Measurements from ENCODE around the gene OR6B3.

The OR6B3 gene

DNA sequence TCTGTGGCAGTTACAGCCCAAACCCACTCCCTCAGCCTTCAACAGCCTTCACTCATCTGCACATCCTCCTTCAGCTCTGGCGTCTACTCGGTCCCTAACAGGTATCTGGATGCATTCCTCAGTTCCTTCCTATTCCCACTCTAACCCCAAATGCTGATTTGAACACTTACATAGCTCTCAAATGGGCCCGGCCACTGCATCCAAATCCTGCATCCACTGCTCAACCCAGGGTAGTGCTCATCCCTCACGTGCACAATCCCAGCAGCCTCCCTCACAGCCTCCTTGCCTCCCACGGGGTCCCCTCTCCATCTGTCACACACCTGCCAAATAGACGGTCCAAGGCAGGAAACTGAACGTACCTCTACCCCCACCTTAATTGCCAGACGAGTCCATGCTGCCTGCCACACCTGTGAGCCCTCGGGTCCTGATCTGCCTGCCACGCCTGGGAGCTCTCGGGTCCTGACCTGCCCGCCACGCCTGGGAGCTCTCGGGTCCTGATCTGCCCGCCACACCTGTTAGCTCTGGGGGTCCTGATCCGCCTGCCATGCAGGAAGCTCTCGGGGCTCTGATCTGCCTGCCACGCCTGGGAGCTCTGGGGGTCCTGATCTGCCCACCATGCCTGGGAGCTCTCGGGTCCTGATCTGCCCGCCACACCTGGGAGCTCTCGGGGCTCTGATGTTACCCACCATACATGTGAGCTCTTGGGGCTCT lies 9.9 kb downstream of the OR6B3 start:
- no peak for DNase-seq

GRCh38 chr2:240042740-240043139 lies 10.6 kb downstream of the OR6B3 start:
- no peak for DNase-seq

GRCh38 chr2:240041363-240041762 lies 12.0 kb downstream of the OR6B3 start:
- no peak for DNase-seq

DNA sequence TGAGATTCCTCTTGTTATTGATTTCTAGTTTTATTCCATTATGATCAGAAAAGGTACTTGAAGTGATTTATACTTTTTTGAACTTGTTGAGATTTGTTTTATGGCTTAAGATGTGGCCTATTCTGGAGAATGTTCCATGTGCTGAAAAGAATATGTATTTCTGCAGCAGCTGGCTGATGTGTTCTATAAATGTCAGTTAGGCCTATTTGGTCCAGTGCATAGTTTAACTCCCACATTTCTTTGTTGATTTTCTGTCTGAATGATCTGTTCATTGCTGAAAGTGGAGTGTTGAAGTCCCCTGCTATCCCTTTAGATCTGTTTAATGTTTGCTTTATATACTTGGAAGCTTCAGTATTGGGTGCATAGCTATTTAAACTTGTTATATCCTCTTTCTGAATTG lies 16.0 kb downstream of the OR6B3 start:
- no peak for DNase-seq

DNA sequence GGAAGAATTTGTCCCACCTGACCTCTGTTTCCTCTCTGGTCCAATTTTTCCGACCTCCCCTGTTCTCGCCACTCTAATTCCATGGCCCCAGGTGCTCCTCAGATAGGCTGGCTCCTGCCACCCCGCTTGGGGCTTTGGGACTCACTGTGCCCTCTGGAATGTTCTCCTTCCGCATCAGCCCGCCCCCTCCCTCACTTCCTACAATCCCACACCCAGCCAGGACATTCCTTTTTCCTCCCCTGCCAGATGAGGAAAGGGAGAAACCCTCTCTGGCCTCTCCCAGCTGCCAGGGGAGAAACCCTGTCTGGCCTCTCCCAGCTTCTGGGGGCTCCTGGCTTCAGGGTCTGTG lies 20.0 kb downstream of the OR6B3 start:
- DNase-seq: no peak

- DNase-seq: no peak
These were observed 20.7 kb downstream of the OR6B3 start for GRCh38 chr2:240032406-240033329.

DNA sequence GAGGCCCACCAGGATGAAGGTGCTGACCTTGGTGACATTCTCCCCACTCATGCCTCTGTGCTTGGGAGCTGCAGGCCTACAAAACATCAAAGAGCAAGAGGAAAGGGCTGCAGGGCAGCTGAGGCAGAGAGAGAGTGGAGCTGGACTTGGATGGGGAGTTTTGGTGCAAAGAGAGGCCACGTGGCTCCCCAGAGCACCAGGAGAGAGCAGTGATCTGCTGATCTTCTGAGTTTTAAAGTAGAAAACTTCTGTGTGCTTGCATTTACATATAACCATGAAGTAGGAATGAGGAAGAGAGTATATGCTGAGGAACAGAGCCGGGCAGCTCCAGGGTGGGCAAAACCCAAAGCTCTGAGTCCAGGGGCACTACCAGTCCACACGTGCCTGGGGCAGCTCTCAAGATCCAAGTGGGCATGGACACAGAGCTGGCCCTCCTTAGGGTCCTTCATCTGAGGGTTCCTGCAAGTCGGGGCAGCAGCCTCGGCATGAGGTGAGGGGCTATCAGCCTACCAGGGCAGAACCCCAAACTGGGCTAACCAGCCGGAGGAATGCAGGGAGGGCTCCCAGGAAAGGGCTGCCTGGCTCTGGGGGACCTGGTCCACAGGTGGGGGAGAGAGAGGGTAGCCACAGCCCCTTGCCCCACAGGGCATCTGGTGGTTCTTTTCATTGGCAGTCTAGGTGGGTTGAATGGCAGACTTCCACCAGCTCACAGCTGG lies 22.8 kb downstream of the OR6B3 start, which contains the start of gene OR6B2:
OR6B2 (minus strand) TSS at position 51 of the 716 bp plus-strand sequence; CDS start at position 51, 0 bp downstream.
- no peak for DNase-seq

DNA sequence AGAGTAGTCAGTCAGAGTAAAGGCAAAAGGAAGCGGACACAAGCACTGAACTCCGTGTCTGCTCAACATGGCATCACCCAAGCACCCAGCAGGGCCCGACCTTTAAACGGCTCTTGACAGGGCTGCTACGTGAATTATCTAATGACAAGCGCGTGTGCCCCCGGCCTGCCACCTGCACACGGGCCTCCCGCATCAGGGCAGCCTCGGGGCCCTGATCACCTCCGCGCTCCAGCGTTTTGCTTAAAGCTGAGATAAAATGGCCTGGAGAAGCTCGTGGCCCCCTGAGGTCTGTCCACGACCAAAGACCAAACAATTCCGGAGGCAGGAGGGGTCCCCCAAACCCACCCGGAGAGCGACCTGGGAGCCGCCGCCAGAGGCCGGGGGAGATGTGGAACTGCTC lies 28.6 kb downstream of the OR6B3 start:
- no peak for DNase-seq

DNA sequence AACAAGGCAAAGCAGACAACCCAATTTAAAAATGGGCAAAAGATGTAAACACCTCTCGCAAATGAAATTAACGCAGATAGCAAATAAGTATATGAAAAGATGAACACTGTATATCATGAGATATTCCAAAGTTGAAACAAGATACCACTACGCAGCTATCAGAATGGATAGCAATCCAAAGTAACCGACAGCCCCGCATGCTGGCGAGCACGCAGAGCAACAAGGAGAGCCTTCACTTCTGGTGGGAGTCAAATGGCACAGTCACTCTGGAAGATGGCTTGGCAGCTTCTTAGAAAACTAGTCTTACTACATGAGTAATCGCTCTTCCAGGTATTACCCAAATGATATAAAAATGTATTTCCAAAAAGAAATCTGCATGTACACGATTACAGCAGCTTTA lies 29.5 kb downstream of the OR6B3 start:
- DNase-seq: no peak

- peak; percentile 10 for DNase-seq
These were observed 31.7 kb downstream of the OR6B3 start for GRCh38 chr2:240021488-240022104.

DNA sequence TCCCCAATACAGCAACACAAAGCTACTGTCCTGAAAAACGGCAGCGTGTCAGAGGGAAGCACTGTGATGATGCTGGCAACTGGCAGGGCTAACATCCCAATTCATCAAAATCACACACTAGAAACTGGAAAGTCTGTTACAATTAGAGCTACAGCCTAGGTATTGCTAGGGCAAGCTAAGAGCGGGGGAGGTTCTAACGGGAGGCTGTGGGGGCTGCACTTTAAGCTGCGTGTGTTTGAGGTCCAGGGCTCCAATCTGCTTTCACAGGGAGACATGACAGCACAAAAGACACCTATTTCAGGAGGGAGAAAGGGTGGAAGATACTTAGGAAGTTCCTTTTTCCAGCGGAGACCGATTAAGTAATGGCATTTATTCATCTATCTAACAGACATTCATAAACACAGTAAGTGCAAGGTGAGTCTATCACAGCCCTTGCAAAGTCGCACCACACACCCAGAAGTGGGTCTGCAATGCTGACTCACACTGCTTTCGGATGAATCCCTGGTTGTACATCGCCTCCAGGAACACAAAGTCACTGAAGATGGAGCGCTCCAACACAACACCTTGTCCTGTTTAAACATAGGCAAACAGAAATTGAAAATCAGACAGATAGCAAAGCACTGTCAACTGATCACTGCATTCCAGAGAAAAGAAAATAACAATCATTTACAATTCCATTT lies 35.1 kb downstream of the OR6B3 start:
- DNase-seq: no peak

DNA sequence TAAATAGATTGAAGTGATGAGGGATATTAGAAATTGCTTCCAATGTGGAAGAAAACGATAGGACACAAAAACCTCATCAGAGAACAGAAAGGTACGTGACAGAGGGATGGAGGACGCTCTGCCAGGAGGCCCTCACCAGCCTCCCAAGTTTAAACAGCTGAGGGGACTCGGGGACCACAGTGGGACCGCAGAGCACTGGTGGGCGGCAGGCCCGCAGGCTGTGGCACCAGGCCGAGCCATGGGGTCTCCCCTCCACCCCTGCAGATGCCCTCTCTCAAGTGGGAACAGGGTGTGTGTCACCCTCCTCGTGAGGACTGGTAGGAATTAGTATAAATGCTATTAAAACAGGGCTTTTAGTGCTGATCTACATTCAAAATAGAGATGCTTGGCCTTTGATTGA lies 39.0 kb downstream of the OR6B3 start:
- DNase-seq: no peak

DNA sequence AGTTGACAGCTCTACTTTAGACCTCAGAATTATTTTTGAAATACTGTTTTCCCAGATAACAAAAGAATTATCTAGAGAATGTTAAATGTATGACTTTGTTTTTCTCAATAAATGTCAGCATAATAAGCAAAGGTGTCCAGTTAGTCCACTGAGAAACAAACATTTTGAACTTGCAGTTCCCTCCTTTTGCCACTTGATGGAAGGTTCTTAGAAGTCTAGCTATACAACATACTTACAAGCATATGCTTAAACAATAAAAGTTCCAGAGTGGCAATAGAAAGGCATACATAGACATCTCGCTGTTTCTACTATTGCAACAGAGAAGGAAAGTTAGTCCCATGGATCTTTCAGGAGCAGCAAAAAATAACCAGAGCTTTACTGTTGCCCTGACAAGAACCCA lies 40.0 kb downstream of the OR6B3 start:
- DNase-seq: no peak

DNA sequence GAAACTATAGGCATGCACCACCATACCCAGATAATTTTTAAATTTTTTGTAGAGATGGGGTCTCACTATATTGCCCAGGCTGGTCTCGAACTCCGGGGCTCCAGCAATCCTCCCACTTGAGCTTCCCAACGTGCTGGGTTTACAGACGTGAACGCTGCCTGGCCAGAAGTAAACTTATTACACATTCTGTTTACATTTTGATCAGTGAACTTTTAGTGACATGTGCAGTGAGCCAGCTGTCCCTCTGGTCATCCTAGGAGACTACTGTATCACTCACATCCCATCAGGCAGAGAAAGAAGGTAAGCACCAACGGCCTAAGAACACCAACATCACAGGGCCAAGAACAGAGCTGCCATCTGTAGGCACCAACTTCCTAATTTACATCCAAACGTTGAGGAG lies 50.3 kb downstream of the OR6B3 start:
- no peak for DNase-seq

- no peak for DNase-seq
These were observed 52.6 kb downstream of the OR6B3 start for GRCh38 chr2:240000671-240001070.

DNA sequence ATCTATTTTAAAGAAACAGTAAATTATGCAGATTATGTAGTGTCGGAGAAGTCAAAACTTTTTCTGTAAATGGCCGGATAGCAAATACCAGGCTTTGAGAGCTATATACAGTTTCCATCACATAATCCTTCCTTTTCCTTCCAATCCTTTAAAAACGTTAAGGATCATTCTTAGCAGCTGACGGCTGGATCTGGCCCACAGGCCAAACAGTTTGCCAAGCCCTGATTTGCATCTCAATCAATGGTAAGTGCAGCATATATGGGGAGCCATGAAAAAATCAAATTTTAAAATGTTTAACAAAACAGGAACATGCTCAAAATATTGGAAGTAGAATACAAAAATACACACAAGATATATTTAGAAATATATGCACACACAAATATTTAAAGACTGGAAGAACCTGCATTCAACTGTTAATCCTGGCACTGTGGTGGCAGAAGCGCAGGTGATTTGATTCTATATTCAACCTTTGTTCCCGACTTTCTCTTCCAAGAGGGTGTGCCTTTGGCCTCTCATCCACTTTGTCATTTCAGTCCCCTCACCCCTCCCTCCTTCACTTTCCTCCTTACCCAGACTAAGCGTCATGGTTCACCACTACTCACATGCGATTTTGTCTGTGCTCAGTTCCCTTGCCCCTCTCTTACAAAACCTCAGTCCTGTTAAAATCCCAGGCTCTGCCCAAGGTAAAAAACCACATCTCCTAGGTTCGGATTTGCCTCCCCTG lies 55.5 kb downstream of the OR6B3 start:
- DNase-seq: no peak
